ENCODE results near the gene SFXN3. TPM values are rescaled to one million over a fixed set of nuclear protein-coding genes. Genes with fewer than 3 reads are reported as not detected.

SFXN3 gene
- total RNA-seq, 1 donor from 2014 or later = 15.3 TPM

- H3K27ac Mint-ChIP-seq = no peak overlapping the region
- no peak overlapping the region for H3K4me3 Mint-ChIP-seq
- no peaks in the 10 kb centered on the region for H3K9me3 Mint-ChIP-seq
- H3K36me3 Mint-ChIP-seq = no peaks in the 10 kb centered on the region
- TF ChIP-seq CTCF (conservative IDR thresholded peaks at IDR 0.05) = no peak
- no peaks in the 10 kb centered on the region for H3K27me3 Mint-ChIP-seq
- DNase-seq (ENCODE audit: extremely low spot score, unreplicated experiment) = no peak
- no peaks in the 10 kb centered on the region for H3K4me1 Mint-ChIP-seq (ENCODE audit: unreplicated experiment)
Observed at GRCh38 chr10:101006593-101007098, 24.4 kb upstream of the SFXN3 start.

- TF ChIP-seq CTCF (conservative IDR thresholded peaks at IDR 0.05) = no peak
- Mint-ChIP-seq H3K27me3 (no peaks in the 10 kb centered on the region), H3K9me3 (no peaks in the 10 kb centered on the region), H3K4me3 (no peak overlapping the region), H3K27ac (no peak overlapping the region), H3K36me3 (no peaks in the 10 kb centered on the region), H3K4me1 (ENCODE audit: unreplicated experiment) (no peaks in the 10 kb centered on the region)
- no peak for DNase-seq (ENCODE audit: extremely low spot score, unreplicated experiment)
Observed at GRCh38 chr10:101007099-101007711, 23.8 kb upstream of the SFXN3 start.

- no peak overlapping the region for H3K27ac Mint-ChIP-seq
- H3K36me3 Mint-ChIP-seq = no peaks in the 10 kb centered on the region
- TF ChIP-seq CTCF (conservative IDR thresholded peaks at IDR 0.05) = no peak
- H3K4me1 Mint-ChIP-seq (ENCODE audit: unreplicated experiment) = peaks cover 7% of the 10 kb centered on the region
- no peak for DNase-seq (ENCODE audit: extremely low spot score, unreplicated experiment)
- H3K27me3 Mint-ChIP-seq = peaks cover 2% of the 10 kb centered on the region
- no peak overlapping the region for H3K4me3 Mint-ChIP-seq
- no peaks in the 10 kb centered on the region for H3K9me3 Mint-ChIP-seq
Observed at GRCh38 chr10:101007915-101008822, 22.9 kb upstream of the SFXN3 start.

- H3K27ac Mint-ChIP-seq = no peak overlapping the region
- H3K4me3 Mint-ChIP-seq = no peak overlapping the region
- H3K36me3 Mint-ChIP-seq = no peaks in the 10 kb centered on the region
- no peak for TF ChIP-seq CTCF (conservative IDR thresholded peaks at IDR 0.05)
- H3K9me3 Mint-ChIP-seq = no peaks in the 10 kb centered on the region
- H3K4me1 Mint-ChIP-seq (ENCODE audit: unreplicated experiment) = peaks cover 11% of the 10 kb centered on the region
- H3K27me3 Mint-ChIP-seq = peaks cover 4% of the 10 kb centered on the region
- no peak for DNase-seq (ENCODE audit: extremely low spot score, unreplicated experiment)
Observed at GRCh38 chr10:101008823-101009423, 22.1 kb upstream of the SFXN3 start.

GRCh38 chr10:101010329-101010728, 20.7 kb upstream of the SFXN3 start:
- H3K36me3 Mint-ChIP-seq = no peaks in the 10 kb centered on the region
- no peak for DNase-seq (ENCODE audit: extremely low spot score, unreplicated experiment)
- no peaks in the 10 kb centered on the region for H3K9me3 Mint-ChIP-seq
- TF ChIP-seq CTCF (conservative IDR thresholded peaks at IDR 0.05) = peak; percentile 1
- no peak overlapping the region for H3K4me3 Mint-ChIP-seq
- H3K27ac Mint-ChIP-seq = no peak overlapping the region
- H3K27me3 Mint-ChIP-seq = peaks cover 9% of the 10 kb centered on the region
- H3K4me1 Mint-ChIP-seq (ENCODE audit: unreplicated experiment) = peaks cover 23% of the 10 kb centered on the region

All from type B pancreatic cell (in vitro differentiated cells).